ENCODE results near the gene KLHL30.

DNA sequence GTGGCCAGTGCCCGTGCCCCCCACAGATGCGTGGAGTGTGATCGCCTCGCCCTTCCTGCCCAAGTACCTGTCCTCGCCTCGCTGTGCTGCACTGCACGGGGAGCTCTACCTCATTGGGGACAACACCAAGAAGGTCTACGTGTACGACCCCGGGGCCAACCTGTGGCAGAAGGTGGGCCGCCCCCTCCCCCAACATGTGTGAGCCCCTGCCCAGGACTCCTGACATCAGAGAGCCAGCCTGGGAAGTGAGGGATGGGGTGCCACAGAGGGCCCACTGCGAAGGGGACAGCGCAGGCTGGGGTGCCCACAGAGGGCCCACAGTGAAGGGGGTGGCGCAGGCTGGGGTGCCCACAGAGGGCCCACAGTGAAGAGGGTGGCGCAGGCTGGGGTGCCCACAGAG lies 10.5 kb downstream of the KLHL30 start:
- TF ChIP-seq, protein P1, sequence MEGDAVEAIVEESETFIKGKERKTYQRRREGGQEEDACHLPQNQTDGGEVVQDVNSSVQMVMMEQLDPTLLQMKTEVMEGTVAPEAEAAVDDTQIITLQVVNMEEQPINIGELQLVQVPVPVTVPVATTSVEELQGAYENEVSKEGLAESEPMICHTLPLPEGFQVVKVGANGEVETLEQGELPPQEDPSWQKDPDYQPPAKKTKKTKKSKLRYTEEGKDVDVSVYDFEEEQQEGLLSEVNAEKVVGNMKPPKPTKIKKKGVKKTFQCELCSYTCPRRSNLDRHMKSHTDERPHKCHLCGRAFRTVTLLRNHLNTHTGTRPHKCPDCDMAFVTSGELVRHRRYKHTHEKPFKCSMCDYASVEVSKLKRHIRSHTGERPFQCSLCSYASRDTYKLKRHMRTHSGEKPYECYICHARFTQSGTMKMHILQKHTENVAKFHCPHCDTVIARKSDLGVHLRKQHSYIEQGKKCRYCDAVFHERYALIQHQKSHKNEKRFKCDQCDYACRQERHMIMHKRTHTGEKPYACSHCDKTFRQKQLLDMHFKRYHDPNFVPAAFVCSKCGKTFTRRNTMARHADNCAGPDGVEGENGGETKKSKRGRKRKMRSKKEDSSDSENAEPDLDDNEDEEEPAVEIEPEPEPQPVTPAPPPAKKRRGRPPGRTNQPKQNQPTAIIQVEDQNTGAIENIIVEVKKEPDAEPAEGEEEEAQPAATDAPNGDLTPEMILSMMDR (conservative IDR thresholded peaks at IDR 0.05 in 1 of 2, IDR thresholded peaks at IDR 0.05 in 1 of 2; ENCODE audit: low read depth in 1 of 2, low read length in 2 of 2): no peak
- no peak for TF ChIP-seq EZH2 (IDR thresholded peaks at IDR 0.05; ENCODE audit: low read length, missing control alignments)
